ENCODE measurements around the gene ZNF497.

- TF ChIP-seq, protein P1, sequence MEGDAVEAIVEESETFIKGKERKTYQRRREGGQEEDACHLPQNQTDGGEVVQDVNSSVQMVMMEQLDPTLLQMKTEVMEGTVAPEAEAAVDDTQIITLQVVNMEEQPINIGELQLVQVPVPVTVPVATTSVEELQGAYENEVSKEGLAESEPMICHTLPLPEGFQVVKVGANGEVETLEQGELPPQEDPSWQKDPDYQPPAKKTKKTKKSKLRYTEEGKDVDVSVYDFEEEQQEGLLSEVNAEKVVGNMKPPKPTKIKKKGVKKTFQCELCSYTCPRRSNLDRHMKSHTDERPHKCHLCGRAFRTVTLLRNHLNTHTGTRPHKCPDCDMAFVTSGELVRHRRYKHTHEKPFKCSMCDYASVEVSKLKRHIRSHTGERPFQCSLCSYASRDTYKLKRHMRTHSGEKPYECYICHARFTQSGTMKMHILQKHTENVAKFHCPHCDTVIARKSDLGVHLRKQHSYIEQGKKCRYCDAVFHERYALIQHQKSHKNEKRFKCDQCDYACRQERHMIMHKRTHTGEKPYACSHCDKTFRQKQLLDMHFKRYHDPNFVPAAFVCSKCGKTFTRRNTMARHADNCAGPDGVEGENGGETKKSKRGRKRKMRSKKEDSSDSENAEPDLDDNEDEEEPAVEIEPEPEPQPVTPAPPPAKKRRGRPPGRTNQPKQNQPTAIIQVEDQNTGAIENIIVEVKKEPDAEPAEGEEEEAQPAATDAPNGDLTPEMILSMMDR (conservative IDR thresholded peaks at IDR 0.05; ENCODE audit: low read depth, low read length) = no peak
- no peak for TF ChIP-seq EZH2 (IDR thresholded peaks at IDR 0.05; ENCODE audit: borderline replicate concordance, low read depth, low read length, poor library complexity, severe bottlenecking)
Observed at GRCh38 chr19:58407658-58408151, 45.2 kb upstream of the ZNF497 start.
